OCI-LY7 (cell line): ENCODE measurements around the gene INHBB. TPM values are rescaled to one million over a fixed set of nuclear protein-coding genes. Genes with fewer than 3 reads are reported as not detected.

Source experiments
- BruUV-seq: library from RNA; stranded (reverse); fragments of 400-500 nt; replicated peaks from 2 replicates; lab custom pipeline; 2021; lab: Mats Ljungman, UMichigan
- CTCF ChIA-PET: fragments of 300-600 bp; sonication (Branson Sonifier 250); formaldehyde crosslinking; loops from one replicate; lab custom pipeline; 2022; ENCODE audit warnings: antibody characterized with exemption; ENCODE audit not compliant: unreplicated experiment; lab: Charles Lee
- POLR2A ChIA-PET: fragments of 300-600 bp; sonication (Branson Sonifier 250); formaldehyde crosslinking; loops from one replicate; lab custom pipeline; 2022; ENCODE audit warnings: antibody characterized with exemption; lab: Charles Lee
- DNase-seq: peaks from one replicate; pipeline ENCODE4 v3.0.0-alpha.2; 2015; ENCODE audit warnings: low spot score
- H2AFZ ChIP-seq: fragments of 200-600 bp; sonication (generic), shearing (Covaris generic); 2 replicates; pipeline ENCODE4 v1.6.1; 2014; ENCODE audit warnings: mild to moderate bottlenecking, antibody characterized with exemption, low read length, moderate library complexity
- H3K27ac ChIP-seq: fragments of 200-600 bp; sonication (generic); 2 replicates; pipeline ENCODE4 v1.5.1; 2014; ENCODE audit warnings: mixed run types, low read depth, mild to moderate bottlenecking, moderate library complexity, low read length, inconsistent platforms; ENCODE audit not compliant: poor library complexity, severe bottlenecking
- H3K36me3 ChIP-seq: fragments of 200-600 bp; sonication (generic); 2 replicates; pipeline ENCODE4 v1.6.1; 2014; ENCODE audit warnings: mild to moderate bottlenecking, antibody characterized with exemption, low read length, moderate library complexity, mixed read lengths; ENCODE audit not compliant: insufficient read depth
- H3K4me1 ChIP-seq: fragments of 200-600 bp; sonication (generic); 2 replicates; pipeline ENCODE4 v1.5.1; 2014; ENCODE audit warnings: mild to moderate bottlenecking, low read length; ENCODE audit not compliant: insufficient read depth, poor library complexity, severe bottlenecking
- H3K4me2 ChIP-seq: fragments of 200-600 bp; sonication (generic); 2 replicates; pipeline ENCODE4 v1.6.1; 2014; ENCODE audit warnings: mild to moderate bottlenecking, low read length
- H3K4me3 ChIP-seq: fragments of 200-600 bp; sonication (generic); 2 replicates; pipeline ENCODE4 v1.5.1; 2014; ENCODE audit warnings: mild to moderate bottlenecking, low read depth, low read length; ENCODE audit not compliant: poor library complexity, severe bottlenecking
- H3K79me2 ChIP-seq: fragments of 200-600 bp; sonication (generic); 2 replicates; pipeline ENCODE4 v1.6.1; 2016; ENCODE audit warnings: low read depth, mild to moderate bottlenecking, low read length, moderate library complexity, mixed read lengths; ENCODE audit not compliant: insufficient read depth
- H3K9me2 ChIP-seq: fragments of 200-600 bp; sonication (generic); 2 replicates; pipeline ENCODE4 v1.6.1; 2016; ENCODE audit warnings: mild to moderate bottlenecking, low read length, mixed read lengths; ENCODE audit not compliant: insufficient read depth
- H3K9me3 ChIP-seq: fragments of 200-600 bp; sonication (generic); 2 replicates; pipeline ENCODE4 v1.6.1; 2014; ENCODE audit warnings: mild to moderate bottlenecking, mixed run types, low read length, mixed read lengths
- H4K20me1 ChIP-seq: fragments of 200-600 bp; sonication (generic); 2 replicates; pipeline ENCODE4 v1.6.1; 2014; ENCODE audit warnings: mild to moderate bottlenecking, antibody characterized with exemption, low read length, moderate library complexity, mixed read lengths; ENCODE audit not compliant: insufficient read depth
- EZH2phosphoT487 ChIP-seq: fragments of 200-600 bp; sonication (generic); IDR thresholded peaks from 2 replicates; pipeline ENCODE4 v1.6.1; 2018; ENCODE audit warnings: low read depth, borderline replicate concordance, mild to moderate bottlenecking, mixed run types, antibody characterized with exemption, low read length, moderate library complexity, mixed read lengths
- intact Hi-C: fragments of 100-400 bp; cut with micrococcal nuclease; formaldehyde crosslinking; loops from one replicate; pipeline ENCODE4 v1.10.0; 2022; ENCODE audit not compliant: unreplicated experiment
- total RNA-seq, 2 experiments: library from RNA; depleted of rRNA in 1 of 2; stranded (reverse); fragments of >200 nt in 1 of 2; shearing (Covaris generic) in 1 of 2; gene quantifications; 2 replicates each; pipeline ENCODE4 v1.2.3, GENCODE V29; 2014 to 2022
- TF ChIP-seq, protein P1 (sequence below): fragments of 200-600 bp; sonication (generic); conservative IDR thresholded peaks from 2 replicates; pipeline ENCODE4 v1.5.1; 2014; ENCODE audit warnings: mild to moderate bottlenecking, antibody characterized with exemption, low read length, moderate library complexity, mixed read lengths

INHBB gene
- total RNA-seq, 2 experiments from 2014 or later = not detected

DNA sequence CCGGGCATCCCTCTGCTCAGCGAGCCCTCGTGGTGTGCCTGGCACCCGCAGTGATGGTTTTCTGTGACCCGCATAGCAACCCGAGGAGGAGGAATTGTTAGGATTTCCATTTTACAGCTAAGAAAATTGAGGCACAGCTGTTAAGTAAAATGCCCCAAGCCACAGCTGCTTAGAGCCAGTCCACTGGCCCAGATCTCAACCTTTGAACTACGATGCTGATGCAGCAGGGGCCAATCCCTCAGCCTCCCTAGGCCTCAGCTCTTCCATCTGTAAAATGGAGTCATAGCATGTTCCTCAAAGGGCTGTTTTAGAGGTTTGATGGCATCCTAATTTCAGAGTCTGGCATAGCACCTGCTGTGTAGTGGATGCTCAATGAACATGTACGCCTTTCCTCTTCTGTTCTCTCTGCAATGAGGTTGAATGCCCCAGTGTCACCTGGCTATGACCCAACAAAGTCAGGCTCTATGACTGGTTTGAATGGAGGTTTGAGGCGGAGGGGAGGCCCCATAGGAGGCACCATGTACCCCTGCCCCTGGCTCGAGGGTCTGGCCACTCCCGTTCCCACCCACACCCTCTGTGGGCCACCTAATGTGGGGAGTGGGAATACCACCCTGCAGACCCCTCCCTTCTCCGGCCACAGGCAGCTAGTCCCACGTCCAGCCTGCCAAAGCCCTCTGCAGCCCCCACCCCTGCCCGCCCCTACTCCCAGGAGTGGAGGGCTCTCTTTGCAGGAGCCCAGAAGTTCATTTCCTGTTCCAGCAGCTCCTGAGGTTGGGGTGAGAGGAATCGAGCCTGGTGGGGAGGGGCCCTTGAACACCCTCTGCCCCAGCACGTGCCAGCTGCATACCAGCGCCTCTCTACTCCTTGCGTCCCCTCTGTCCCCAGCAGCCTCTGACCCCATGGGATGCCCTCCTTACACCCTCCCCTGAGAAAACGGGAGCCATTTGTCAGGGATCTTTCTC is 31.0 kb downstream of the INHBB start:
- H3K27ac ChIP-seq = no peak overlapping the region
- TF ChIP-seq EZH2phosphoT487 = no peak
- TF ChIP-seq, protein P1, sequence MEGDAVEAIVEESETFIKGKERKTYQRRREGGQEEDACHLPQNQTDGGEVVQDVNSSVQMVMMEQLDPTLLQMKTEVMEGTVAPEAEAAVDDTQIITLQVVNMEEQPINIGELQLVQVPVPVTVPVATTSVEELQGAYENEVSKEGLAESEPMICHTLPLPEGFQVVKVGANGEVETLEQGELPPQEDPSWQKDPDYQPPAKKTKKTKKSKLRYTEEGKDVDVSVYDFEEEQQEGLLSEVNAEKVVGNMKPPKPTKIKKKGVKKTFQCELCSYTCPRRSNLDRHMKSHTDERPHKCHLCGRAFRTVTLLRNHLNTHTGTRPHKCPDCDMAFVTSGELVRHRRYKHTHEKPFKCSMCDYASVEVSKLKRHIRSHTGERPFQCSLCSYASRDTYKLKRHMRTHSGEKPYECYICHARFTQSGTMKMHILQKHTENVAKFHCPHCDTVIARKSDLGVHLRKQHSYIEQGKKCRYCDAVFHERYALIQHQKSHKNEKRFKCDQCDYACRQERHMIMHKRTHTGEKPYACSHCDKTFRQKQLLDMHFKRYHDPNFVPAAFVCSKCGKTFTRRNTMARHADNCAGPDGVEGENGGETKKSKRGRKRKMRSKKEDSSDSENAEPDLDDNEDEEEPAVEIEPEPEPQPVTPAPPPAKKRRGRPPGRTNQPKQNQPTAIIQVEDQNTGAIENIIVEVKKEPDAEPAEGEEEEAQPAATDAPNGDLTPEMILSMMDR = no peak
- intact Hi-C loops = no loop called here
- BruUV-seq = no TSS peak
- H3K4me2 ChIP-seq = no peak overlapping the region
- H3K4me3 ChIP-seq = no peak overlapping the region
- H4K20me1 ChIP-seq = no peaks in the 10 kb centered on the region
- H3K79me2 ChIP-seq = no peaks in the 10 kb centered on the region
- ChIA-PET CTCF (no interaction called here), POLR2A (no interaction called here)
- no peak for DNase-seq
- H2AFZ ChIP-seq = no peak overlapping the region
- H3K9me2 ChIP-seq = no peaks in the 10 kb centered on the region
- no peaks in the 10 kb centered on the region for H3K36me3 ChIP-seq
- no peaks in the 10 kb centered on the region for H3K4me1 ChIP-seq
- H3K9me3 ChIP-seq = no peaks in the 10 kb centered on the region

DNA sequence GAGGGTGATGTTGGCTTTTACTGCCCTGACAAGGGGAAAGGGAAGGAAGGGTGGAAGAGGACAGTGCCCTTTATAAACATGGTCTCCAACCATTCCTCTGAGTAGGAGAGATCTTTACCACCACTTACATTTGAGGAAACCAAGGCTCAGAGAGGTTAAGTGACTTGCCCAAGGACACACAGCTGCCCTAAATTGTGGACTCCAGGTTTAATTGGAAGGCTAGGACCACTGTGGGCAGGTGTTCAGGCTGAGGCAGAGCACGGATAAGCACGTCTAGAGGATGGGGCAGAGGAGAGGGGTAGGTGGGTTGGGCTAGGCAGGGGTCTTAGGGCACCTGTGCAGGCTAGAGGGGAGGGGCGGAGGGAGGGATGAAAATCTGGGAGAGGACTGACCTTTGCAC is 32.7 kb downstream of the INHBB start:
- no peaks in the 10 kb centered on the region for H3K36me3 ChIP-seq
- H3K79me2 ChIP-seq = no peaks in the 10 kb centered on the region
- no peak overlapping the region for H3K4me2 ChIP-seq
- no peak for DNase-seq
- H3K27ac ChIP-seq = no peak overlapping the region
- no peak overlapping the region for H3K4me3 ChIP-seq
- TF ChIP-seq EZH2phosphoT487 = no peak
- TF ChIP-seq, protein P1 = no peak
- CTCF ChIA-PET = no interaction called here
- POLR2A ChIA-PET = no interaction called here
- H4K20me1 ChIP-seq = no peaks in the 10 kb centered on the region
- no peaks in the 10 kb centered on the region for H3K9me2 ChIP-seq
- intact Hi-C loops = no loop called here
- H3K9me3 ChIP-seq = no peaks in the 10 kb centered on the region
- H3K4me1 ChIP-seq = no peaks in the 10 kb centered on the region
- BruUV-seq = no TSS peak
- H2AFZ ChIP-seq = no peak overlapping the region
